ENCODE measurements around the gene AVPR1A.

DNA sequence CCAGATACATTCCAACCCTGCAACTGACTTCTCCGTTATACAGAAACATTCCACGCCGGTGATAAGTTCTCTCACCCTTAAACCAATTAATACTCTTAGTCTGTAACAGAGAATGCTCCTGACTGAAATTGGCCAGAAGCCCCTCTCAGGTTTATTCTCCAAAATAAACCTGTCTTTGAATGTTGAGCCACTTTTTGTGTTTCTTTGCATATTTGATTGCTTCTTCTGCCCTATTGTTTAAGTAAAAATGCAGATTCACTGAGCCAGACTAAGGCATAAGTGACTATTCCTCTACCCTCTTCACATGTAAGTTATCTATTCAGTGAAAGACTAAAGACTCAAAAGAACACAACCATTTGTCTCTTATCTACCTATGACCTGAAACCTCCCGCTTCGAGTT lies 3.6 kb upstream of the AVPR1A start:
- TF ChIP-seq, protein P1, sequence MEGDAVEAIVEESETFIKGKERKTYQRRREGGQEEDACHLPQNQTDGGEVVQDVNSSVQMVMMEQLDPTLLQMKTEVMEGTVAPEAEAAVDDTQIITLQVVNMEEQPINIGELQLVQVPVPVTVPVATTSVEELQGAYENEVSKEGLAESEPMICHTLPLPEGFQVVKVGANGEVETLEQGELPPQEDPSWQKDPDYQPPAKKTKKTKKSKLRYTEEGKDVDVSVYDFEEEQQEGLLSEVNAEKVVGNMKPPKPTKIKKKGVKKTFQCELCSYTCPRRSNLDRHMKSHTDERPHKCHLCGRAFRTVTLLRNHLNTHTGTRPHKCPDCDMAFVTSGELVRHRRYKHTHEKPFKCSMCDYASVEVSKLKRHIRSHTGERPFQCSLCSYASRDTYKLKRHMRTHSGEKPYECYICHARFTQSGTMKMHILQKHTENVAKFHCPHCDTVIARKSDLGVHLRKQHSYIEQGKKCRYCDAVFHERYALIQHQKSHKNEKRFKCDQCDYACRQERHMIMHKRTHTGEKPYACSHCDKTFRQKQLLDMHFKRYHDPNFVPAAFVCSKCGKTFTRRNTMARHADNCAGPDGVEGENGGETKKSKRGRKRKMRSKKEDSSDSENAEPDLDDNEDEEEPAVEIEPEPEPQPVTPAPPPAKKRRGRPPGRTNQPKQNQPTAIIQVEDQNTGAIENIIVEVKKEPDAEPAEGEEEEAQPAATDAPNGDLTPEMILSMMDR (IDR thresholded peaks at IDR 0.05; ENCODE audit: low read depth, low read length, poor library complexity, severe bottlenecking), result no peak
- no peak for TF ChIP-seq EZH2phosphoT487 (IDR thresholded peaks at IDR 0.05; ENCODE audit: borderline replicate concordance, low read length)

All from DOHH2 (cell line).